ENCODE data around the gene INPP5D. TPM values are rescaled to one million over a fixed set of nuclear protein-coding genes. Genes with fewer than 3 reads are reported as not detected.
A peak's percentile ranks its signal among the peaks of the same experiment; 100 is the strongest.
"Not testable (repeated sequence)": the region's sequence is repeated elsewhere in the genome, so short reads cannot be mapped to it uniquely, and the experiment has no call there.

Gene INPP5D
- total RNA-seq, 1 donor from 2014 or later, result 43.6 TPM

GRCh38 chr2:233063976-233064411 is 3.9 kb downstream of the INPP5D start:
- no peak for DNase-seq
- peaks cover 61% of the 10 kb centered on the region for H3K4me1 Mint-ChIP-seq
- H3K4me3 Mint-ChIP-seq, result peak overlapping the region; percentile 95
- H3K36me3 Mint-ChIP-seq (ENCODE audit: low read depth), result peaks cover 40% of the 10 kb centered on the region
- intact Hi-C loops (cut with micrococcal nuclease), result loop anchor here (5.0 to 10.0 kb wide), 3 partner anchors 33 to 369 kb away; partner anchors contain the start of gene GIGYF2
- H3K9me3 Mint-ChIP-seq, result peaks cover 4% of the 10 kb centered on the region
- H3K27me3 Mint-ChIP-seq, result no peaks in the 10 kb centered on the region
- peak overlapping the region; percentile 34 for H3K27ac Mint-ChIP-seq

GRCh38 chr2:233064530-233065199 is 4.5 kb downstream of the INPP5D start:
- H3K27ac Mint-ChIP-seq, result no peak overlapping the region
- H3K36me3 Mint-ChIP-seq (ENCODE audit: low read depth), result peaks cover 43% of the 10 kb centered on the region
- H3K4me3 Mint-ChIP-seq, result no peak overlapping the region

GRCh38 chr2:233065200-233065589 is 5.1 kb downstream of the INPP5D start:
- H3K27me3 Mint-ChIP-seq, H3K27ac Mint-ChIP-seq, DNase-seq, H3K9me3 Mint-ChIP-seq, H3K4me3 Mint-ChIP-seq: not testable (repeated sequence)
- H3K36me3 Mint-ChIP-seq (ENCODE audit: low read depth), result peaks cover 46% of the 10 kb centered on the region
- intact Hi-C loops (cut with micrococcal nuclease), result loop anchor here (10.0 kb wide), 1 partner anchor 370 kb away; the partner anchor contains the start of gene GIGYF2
- H3K4me1 Mint-ChIP-seq, result peaks cover 57% of the 10 kb centered on the region

More at GRCh38 chr2:233064530-233065199, 4.5 kb downstream of the INPP5D start:
- intact Hi-C loops (cut with micrococcal nuclease), result loop anchor here (5.0 to 10.0 kb wide), 3 partner anchors 33 to 370 kb away; partner anchors contain the start of gene GIGYF2
- peaks cover 60% of the 10 kb centered on the region for H3K4me1 Mint-ChIP-seq
- no peaks in the 10 kb centered on the region for H3K27me3 Mint-ChIP-seq
- peaks cover 4% of the 10 kb centered on the region for H3K9me3 Mint-ChIP-seq
- no peak for DNase-seq

- peaks cover 4% of the 10 kb centered on the region for H3K9me3 Mint-ChIP-seq
- peaks cover 58% of the 10 kb centered on the region for H3K4me1 Mint-ChIP-seq
- H3K36me3 Mint-ChIP-seq (ENCODE audit: low read depth), result peaks cover 54% of the 10 kb centered on the region
- DNase-seq, result no peak
- H3K27me3 Mint-ChIP-seq, result no peaks in the 10 kb centered on the region
- intact Hi-C loops (cut with micrococcal nuclease), result loop anchor here (10.0 kb wide), 1 partner anchor 371 kb away; the partner anchor contains the start of gene GIGYF2
- no peak overlapping the region for H3K27ac Mint-ChIP-seq
- H3K4me3 Mint-ChIP-seq, result no peak overlapping the region
Observed at GRCh38 chr2:233065954-233066470, 5.9 kb downstream of the INPP5D start.

GRCh38 chr2:233068762-233069418 is 8.7 kb downstream of the INPP5D start:
- H3K27me3 Mint-ChIP-seq, result no peaks in the 10 kb centered on the region
- intact Hi-C loops (cut with micrococcal nuclease), result loop anchor here (10.0 kb wide), 1 partner anchor 374 kb away; the partner anchor contains the start of gene GIGYF2
- H3K4me1 Mint-ChIP-seq, result peaks cover 38% of the 10 kb centered on the region
- no peak overlapping the region for H3K4me3 Mint-ChIP-seq
- H3K36me3 Mint-ChIP-seq (ENCODE audit: low read depth), result peaks cover 57% of the 10 kb centered on the region
- H3K27ac Mint-ChIP-seq, result peak overlapping the region; percentile 55
- H3K9me3 Mint-ChIP-seq, result peaks cover 8% of the 10 kb centered on the region
- DNase-seq, result no peak

GRCh38 chr2:233072838-233073237 is 12.7 kb downstream of the INPP5D start:
- Mint-ChIP-seq H3K36me3 (ENCODE audit: low read depth) (peaks cover 35% of the 10 kb centered on the region), H3K27me3 (no peaks in the 10 kb centered on the region), H3K27ac (peak overlapping the region; percentile 22), H3K9me3 (peaks cover 4% of the 10 kb centered on the region), H3K4me1 (peaks cover 20% of the 10 kb centered on the region), H3K4me3 (no peak overlapping the region)
- DNase-seq, result no peak
- intact Hi-C loops (cut with micrococcal nuclease), result no loop called here

- intact Hi-C loops (cut with micrococcal nuclease), result no loop called here
- Mint-ChIP-seq H3K9me3 (peaks cover 4% of the 10 kb centered on the region), H3K27ac (no peak overlapping the region), H3K36me3 (ENCODE audit: low read depth) (peaks cover 29% of the 10 kb centered on the region), H3K4me3 (no peak overlapping the region), H3K4me1 (peaks cover 19% of the 10 kb centered on the region), H3K27me3 (no peaks in the 10 kb centered on the region)
- DNase-seq, result no peak
Observed at GRCh38 chr2:233074106-233074505, 14.0 kb downstream of the INPP5D start.

GRCh38 chr2:233075141-233075965 is 15.2 kb downstream of the INPP5D start:
- intact Hi-C loops (cut with micrococcal nuclease), result no loop called here
- Mint-ChIP-seq H3K9me3 (peaks cover 4% of the 10 kb centered on the region), H3K27ac (no peak overlapping the region), H3K36me3 (ENCODE audit: low read depth) (peaks cover 28% of the 10 kb centered on the region), H3K4me1 (peaks cover 24% of the 10 kb centered on the region), H3K4me3 (no peak overlapping the region), H3K27me3 (no peaks in the 10 kb centered on the region)
- DNase-seq, result no peak

- H3K4me1 Mint-ChIP-seq, result peaks cover 25% of the 10 kb centered on the region
- DNase-seq, result peak; percentile 83
- H3K27me3 Mint-ChIP-seq, result no peaks in the 10 kb centered on the region
- H3K9me3 Mint-ChIP-seq, result peaks cover 4% of the 10 kb centered on the region
- no peak overlapping the region for H3K27ac Mint-ChIP-seq
- intact Hi-C loops (cut with micrococcal nuclease), result no loop called here
- H3K4me3 Mint-ChIP-seq, result no peak overlapping the region
- H3K36me3 Mint-ChIP-seq (ENCODE audit: low read depth), result peaks cover 24% of the 10 kb centered on the region
Observed at GRCh38 chr2:233075966-233076339, 15.8 kb downstream of the INPP5D start.

- no peak for DNase-seq
- H3K4me1 Mint-ChIP-seq, result peaks cover 32% of the 10 kb centered on the region
- intact Hi-C loops (cut with micrococcal nuclease), result no loop called here
- H3K27me3 Mint-ChIP-seq, result no peaks in the 10 kb centered on the region
- no peak overlapping the region for H3K27ac Mint-ChIP-seq
- no peak overlapping the region for H3K4me3 Mint-ChIP-seq
- peaks cover 25% of the 10 kb centered on the region for H3K36me3 Mint-ChIP-seq (ENCODE audit: low read depth)
- H3K9me3 Mint-ChIP-seq, result peaks cover 2% of the 10 kb centered on the region
Observed at GRCh38 chr2:233076749-233077148, 16.6 kb downstream of the INPP5D start.

GRCh38 chr2:233079473-233079877 is 19.3 kb downstream of the INPP5D start:
- peak overlapping the region; percentile 73 for H3K4me3 Mint-ChIP-seq
- DNase-seq, result peak; percentile 82
- intact Hi-C loops (cut with micrococcal nuclease), result no loop called here
- H3K27me3 Mint-ChIP-seq, result no peaks in the 10 kb centered on the region
- peaks cover 56% of the 10 kb centered on the region for H3K4me1 Mint-ChIP-seq
- peaks cover 36% of the 10 kb centered on the region for H3K36me3 Mint-ChIP-seq (ENCODE audit: low read depth)
- peak overlapping the region; percentile 82 for H3K27ac Mint-ChIP-seq
- no peaks in the 10 kb centered on the region for H3K9me3 Mint-ChIP-seq

- intact Hi-C loops (cut with micrococcal nuclease), result loop anchor here (1.0 to 10.0 kb wide), 3 partner anchors 19 to 275 kb away; partner anchors contain the start of gene DGKD
- peak; percentile 79 for DNase-seq
- peaks cover 60% of the 10 kb centered on the region for H3K4me1 Mint-ChIP-seq
- no peaks in the 10 kb centered on the region for H3K9me3 Mint-ChIP-seq
- peak overlapping the region; percentile 64 for H3K4me3 Mint-ChIP-seq
- peaks cover 40% of the 10 kb centered on the region for H3K36me3 Mint-ChIP-seq (ENCODE audit: low read depth)
- H3K27ac Mint-ChIP-seq, result peak overlapping the region; percentile 82
- H3K27me3 Mint-ChIP-seq, result no peaks in the 10 kb centered on the region
Observed at GRCh38 chr2:233079953-233080835, 20.1 kb downstream of the INPP5D start.
